NCI-H82 (cell line): ENCODE measurements around the gene PRLR.
"Not testable (repeated sequence)": the region's sequence is repeated elsewhere in the genome, so short reads cannot be mapped to it uniquely, and the experiment has no call there.

Source experiments
- DNase-seq: peaks from one replicate; lab custom pipeline; 2025; lab: John Stamatoyannopoulos, UW

Gene PRLR

GRCh38 chr5:35073160-35073559, 157.1 kb downstream of the PRLR start:
- no peak for DNase-seq

- DNase-seq = no peak
Measured at GRCh38 chr5:35069188-35069587, 161.1 kb downstream of the PRLR start.

- DNase-seq = no peak
Measured at GRCh38 chr5:35067985-35068384, 162.3 kb downstream of the PRLR start.

- no peak for DNase-seq
Measured at GRCh38 chr5:35066260-35066795, 164.0 kb downstream of the PRLR start.

GRCh38 chr5:35063414-35063813, 166.9 kb downstream of the PRLR start:
- DNase-seq = no peak

- no peak for DNase-seq
Measured at GRCh38 chr5:35061211-35061770, 169.0 kb downstream of the PRLR start.

GRCh38 chr5:35060236-35060635, 170.1 kb downstream of the PRLR start:
- no peak for DNase-seq

GRCh38 chr5:35059251-35059650, 171.0 kb downstream of the PRLR start:
- DNase-seq = no peak

- no peak for DNase-seq
Measured at GRCh38 chr5:35058374-35058788, 171.9 kb downstream of the PRLR start.

GRCh38 chr5:35056686-35057085, 173.6 kb downstream of the PRLR start:
- no peak for DNase-seq

GRCh38 chr5:35052838-35053237, 177.4 kb downstream of the PRLR start:
- no peak for DNase-seq

- no peak for DNase-seq
Measured at GRCh38 chr5:35050541-35051126, 179.7 kb downstream of the PRLR start.

- no peak for DNase-seq
Measured at GRCh38 chr5:35048910-35049309, 181.4 kb downstream of the PRLR start.

- DNase-seq = no peak
Measured at GRCh38 chr5:35047785-35048404, 182.4 kb downstream of the PRLR start, which contains the start of gene AGXT2. TSS of gene AGXT2 (minus strand) at chr5:35047949. CDS start at chr5:35047892, 57 bp downstream.

GRCh38 chr5:35046774-35047173, 183.5 kb downstream of the PRLR start:
- DNase-seq = no peak

GRCh38 chr5:35045280-35045679, 185.0 kb downstream of the PRLR start:
- no peak for DNase-seq

- DNase-seq = no peak
Measured at GRCh38 chr5:35044649-35045048, 185.6 kb downstream of the PRLR start.

- no peak for DNase-seq
Measured at GRCh38 chr5:35042781-35043180, 187.5 kb downstream of the PRLR start.

GRCh38 chr5:35041261-35041660, 189.0 kb downstream of the PRLR start:
- DNase-seq = no peak

GRCh38 chr5:35038891-35039290, 191.4 kb downstream of the PRLR start:
- DNase-seq = no peak

GRCh38 chr5:35036536-35036935, 193.8 kb downstream of the PRLR start:
- no peak for DNase-seq

- DNase-seq = not testable (repeated sequence)
Measured at GRCh38 chr5:35035929-35036328, 194.4 kb downstream of the PRLR start.

GRCh38 chr5:35035271-35035670, 195.0 kb downstream of the PRLR start:
- no peak for DNase-seq
